Fibroblast of skin of scalp (primary cell): ENCODE data around the gene ZNF777.

Experiments
- DNase-seq: peaks from one replicate; pipeline ENCODE4 v3.0.0-alpha.2; 2013

Gene ZNF777

DNA sequence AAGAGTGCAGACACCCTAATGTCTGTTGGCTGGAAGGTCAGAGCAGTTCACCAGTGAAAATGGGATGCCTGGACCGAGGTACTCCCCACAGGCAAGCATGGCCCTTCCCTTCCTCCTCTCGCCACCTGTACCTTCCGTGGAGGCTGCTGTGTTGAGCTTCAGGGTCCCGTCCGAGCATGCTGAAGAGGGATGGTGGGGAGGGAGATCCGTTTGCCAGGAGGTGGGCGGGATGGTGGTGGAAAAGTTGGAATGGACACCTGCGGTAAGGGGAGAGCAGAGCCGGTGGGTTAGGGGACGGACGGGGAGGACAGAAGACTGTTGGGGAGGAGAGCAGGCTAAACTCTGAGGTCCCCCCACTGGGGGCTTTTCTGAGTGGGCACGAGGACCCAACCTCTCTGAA lies 15.9 kb upstream of the ZNF777 start:
- DNase-seq = no peak

DNA sequence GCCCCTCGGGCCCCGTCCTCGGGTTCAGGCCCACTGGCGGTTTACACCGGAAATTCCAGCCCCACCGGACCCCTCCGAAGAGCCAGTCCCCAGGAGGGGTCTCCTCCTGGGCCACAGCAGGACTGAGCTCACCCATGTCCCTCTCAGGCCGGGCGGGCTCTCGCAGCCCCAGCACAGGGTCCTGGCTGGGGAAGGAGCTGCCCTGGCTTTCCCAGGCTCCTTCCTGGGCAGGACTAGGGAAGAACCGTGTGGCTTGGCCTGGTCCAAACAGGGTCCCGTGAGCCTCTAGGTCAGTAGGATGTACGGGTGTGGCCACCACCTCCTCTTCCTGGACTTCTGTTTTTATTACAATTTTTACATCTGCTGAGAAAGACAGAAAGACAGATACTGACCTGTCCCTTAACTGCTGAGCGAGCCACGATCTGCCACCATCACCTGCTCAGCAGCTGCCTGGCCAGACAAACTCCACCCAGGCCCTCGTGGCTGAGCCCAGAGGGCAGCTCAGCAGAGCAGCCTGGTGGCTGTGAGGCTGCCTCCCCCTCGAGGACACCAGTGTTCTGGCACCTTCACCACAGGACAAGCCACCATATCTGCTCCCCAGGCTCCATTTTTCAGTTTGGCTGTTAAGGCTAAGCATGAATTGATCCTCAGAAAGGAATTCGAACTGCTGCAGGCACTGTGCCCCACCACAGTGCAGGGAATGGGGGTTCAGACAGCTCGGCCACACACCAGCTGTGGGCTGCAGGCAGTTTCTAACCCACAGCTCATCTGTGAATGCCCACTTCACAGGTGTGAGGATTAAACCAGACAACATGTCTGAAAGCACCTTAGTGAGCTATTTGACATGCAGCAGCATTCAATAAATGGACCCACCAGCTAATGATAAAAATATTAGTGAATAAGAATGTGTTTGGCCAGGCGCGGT lies 14.5 kb upstream of the ZNF777 start:
- no peak for DNase-seq

DNA sequence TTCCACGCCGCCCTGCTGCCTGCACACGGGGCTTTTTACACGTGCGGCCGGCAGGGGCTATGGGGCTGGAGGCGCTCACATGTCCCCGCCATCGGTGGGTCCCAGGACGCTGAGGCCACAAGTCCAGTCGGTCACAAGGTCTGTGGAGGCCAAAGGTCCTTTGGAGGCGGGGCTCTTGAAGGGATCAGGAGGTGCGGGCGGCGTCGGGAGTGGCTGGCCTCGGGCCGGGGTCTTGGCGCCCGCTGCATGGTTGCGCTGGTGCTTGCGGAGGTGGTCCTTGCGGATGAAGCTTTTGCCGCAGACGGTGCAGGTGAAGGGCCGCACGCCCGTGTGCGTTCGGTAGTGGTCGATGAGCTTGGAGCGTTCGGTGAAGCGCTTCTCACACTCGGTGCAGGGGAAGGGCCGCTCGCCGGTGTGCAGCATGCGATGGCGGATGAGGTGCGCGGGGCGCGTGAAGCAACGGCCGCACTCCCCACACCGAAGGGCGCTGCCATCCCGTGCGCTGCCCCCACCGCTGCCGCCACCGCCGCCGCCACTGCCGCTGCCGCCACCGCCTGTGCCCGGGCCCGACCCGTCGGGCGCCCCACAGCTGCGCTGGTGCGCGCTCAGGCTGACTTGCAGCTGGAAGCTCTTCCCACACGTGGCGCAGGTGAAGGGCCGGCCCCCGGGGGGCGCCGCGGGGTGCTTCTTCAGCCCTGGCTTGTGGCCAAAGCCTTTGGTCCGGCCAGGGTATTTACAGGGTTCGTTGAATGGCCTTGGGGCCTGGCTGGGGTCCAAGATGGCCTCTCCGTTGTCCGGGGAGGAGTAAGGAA lies 13.7 kb upstream of the ZNF777 start:
- DNase-seq = no peak

DNA sequence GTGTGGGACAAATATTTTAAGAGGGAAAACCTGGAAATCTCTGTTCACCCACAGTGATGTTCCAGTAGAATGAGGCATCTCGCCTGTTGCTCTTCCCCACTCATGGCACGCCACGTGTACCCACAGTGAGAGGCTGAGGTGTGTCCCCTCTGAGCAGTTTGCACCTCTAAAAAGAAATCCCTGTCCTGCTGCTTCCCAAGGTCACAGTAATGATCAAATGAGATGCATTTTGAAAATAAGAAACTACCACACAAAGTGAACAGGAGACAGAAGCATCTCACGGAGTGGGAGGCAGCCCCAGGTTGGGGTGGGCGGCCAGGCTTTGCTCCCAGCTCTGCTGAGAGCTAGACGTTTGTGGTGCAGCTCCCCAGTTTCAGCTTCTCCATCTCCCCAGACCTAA lies 12.4 kb upstream of the ZNF777 start:
- no peak for DNase-seq

DNA sequence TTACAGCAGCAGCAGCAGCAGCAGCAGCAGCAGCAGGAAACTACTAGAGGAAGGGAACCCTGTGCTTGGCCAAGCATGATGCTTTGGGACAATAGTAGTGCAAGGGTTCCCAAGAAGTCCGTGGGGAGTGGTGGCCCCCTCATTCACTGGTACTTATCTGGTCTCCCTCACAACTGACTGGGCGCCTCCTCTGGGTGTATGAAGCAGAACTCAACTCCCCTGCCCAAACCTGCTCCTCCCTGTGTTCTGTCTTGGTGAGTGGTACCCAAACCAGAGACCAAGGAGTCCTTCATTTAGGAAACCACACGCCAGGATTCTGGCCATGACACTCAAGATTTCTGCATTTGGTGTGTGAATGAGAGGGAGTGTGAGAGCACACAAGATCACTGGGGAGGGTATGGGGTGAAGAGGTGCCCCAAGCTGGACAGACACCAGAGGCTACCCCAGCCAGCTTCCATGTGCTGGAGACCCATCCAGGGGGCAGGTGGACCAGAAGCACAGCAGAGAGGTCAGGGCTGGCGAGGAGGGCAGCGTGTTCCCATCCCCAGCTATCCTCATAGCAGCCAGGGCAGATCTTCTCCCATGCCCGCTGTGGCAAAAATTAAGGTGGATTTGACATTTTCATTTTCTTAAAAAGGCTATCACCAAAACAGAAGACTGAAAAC lies 10.6 kb upstream of the ZNF777 start:
- DNase-seq = no peak

DNA sequence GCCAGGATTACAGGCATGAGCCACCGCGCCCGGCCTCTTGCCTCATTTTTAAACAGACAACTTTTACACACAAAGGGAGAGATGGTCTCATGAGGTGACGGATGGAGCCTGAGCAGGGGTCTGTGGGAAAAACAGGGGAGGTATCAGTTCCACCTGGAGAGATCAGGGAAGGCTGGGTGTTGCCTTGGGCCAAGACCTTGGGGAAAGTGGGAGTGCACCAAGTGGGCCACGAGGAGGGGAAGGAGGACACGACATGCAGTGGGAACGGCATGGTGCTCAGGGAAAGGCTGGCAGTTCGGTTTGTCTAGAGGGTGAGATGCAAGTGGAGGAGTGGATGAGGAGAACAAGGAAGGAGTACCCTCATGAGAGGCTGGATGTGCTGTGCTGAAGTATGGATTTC lies 8.9 kb upstream of the ZNF777 start:
- DNase-seq = no peak

DNA sequence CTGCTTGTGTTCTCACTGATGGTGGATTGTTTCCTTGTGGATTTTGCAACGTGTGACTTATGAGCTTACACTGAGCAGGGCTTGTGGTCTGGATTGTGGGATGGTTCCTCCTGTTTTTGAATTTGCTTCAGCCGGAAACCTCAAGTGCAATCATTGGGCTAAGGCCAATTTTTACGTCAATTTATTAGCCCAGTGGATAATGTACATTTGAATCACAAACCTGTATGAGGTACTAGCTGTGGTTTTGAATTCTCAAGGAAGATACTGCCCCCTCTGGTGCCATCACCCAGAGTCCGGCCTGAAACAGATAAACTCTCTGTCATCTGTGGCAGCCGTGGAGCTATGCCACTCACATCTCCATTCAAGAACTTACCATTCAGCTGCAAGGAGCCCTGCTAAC lies 7.3 kb upstream of the ZNF777 start:
- no peak for DNase-seq

DNA sequence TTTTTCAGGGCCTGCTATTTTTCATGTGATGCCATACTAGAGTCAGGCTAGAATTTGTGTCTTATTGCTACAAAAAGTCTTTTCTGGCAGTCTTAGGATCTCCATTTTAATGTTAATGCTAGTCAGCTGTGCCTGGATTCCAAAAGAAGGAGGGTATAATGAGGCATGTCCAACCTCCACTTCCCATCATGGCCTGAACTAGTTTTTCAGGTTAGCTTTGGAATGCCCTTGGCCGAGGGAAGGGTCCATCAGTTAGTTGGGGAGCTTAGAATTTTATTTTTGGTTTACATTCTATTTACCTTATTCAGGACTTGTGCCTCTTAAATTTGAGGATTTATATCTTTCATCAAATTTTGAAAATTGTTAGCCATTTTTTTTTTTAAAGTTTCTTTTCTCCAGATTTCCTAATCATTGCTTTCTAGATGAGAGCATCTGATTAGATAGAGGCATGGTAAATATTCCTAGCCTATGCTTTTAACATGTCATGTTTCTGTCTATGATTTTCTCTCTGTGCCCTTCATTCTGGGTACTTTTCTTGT lies 6.5 kb upstream of the ZNF777 start:
- no peak for DNase-seq

DNA sequence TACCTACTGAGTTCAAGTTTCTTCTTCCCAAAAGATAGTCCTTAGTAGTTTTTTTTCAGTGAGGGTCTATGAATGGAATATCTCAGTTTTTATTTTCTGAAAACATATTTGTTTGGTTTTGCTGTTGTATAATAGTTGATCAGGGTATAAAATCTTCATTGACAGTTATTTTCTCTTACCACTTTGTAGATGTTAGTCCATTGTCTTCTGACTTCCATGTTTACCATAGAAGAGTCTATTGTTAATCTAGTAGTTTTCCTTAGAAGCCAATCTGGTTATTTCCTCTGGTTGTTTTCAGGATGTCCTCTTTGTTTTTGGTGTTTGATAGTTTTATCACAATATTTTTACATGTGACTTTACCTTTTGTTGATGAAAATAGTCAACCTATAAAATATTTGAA lies 5.5 kb upstream of the ZNF777 start:
- DNase-seq = no peak

DNA sequence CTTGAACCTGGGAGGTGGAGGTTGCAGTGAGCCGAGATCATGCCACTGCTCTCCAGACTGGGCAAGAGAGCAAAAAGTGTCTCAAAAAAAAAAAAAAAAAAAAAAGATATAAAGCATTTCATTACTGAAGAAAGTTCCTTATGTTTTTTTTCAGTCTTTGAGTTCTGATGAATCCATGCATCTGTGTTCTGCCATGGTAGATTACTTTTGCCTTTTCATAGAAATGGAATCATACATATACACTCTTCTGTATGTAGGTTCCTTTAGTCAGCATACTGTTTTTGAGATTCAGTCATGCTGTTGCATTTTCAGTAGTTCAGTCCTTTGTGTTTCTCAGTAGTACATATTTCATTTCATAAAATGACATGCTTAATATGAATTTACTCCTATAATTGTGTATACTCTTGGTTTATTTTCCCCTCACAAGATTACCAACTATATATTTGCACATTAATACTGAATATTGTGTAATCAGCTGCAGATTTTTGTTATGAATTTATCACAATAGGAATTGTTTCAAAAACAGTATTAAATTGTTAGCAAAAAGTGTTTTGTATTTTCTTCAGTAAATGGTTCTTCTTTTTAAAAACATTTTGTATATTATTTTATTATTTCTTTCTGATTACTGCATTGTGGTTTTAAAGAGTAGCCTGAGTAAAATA lies 2.8 kb upstream of the ZNF777 start:
- no peak for DNase-seq

DNA sequence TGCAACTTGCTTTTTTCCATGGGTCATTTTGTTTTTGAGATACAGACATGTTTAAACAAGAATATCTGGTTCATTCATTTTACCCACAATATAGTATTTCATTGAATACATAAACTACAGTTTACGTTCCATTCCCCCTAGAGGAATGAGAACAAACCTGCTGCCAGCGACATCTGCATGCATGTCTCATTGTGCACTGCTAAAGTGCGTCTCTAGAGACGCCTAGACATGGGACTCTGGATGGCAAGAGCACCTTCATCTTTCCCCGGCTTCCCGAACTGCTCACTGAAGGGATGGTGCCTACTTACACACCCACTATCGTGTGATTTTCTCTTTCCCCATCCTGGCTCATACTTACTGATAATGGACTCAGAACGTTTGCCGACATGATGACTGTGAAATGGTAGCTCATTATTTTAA lies 1.2 kb upstream of the ZNF777 start:
- DNase-seq = no peak

DNA sequence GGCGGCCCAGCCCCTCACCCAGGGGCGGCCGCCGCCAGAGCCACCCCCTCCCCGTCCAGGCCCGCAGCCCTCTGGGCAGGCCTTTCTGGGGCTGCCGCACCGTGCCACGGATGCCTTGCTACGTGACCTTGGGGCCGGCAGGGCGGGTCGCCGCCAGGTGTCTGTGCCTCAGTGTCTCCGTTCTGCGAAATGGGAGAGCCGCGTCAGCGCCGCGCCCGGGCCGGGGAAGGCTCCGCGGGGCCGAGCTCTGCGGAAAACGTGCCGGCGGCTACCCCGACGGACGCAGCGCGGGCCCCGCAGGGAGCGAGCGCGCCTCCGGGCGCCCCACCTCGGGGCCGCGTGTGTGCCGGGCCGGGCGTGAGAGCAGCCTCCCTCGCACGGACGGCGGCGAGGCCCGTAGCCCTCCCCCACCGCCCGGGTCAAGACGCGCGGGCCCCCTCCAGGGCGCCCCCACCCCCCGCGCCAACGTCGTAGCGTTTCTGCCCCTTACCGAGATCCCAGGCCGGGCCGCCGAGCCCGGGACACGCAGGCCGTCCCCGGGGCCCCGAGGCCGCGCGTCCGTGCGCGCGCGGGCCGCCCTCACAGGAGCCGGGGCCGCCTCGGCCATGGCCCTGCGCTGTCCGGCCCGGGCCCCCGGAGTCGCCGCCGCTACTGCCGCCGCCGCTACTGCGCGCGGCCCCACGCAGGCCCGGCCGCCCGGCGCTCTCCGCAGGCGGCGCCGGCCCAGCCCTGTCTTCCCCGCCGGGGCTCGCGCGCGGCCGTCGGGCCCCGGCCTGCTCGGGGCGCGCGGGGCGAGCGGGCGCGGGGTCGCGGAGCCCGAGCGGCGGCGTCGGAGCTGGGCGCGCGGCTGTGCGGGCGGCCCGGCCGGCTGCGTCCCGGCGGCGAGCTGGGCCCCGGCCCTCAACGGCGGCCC lies 1.1 kb downstream of the ZNF777 start:
- peak; percentile 12 for DNase-seq

DNA sequence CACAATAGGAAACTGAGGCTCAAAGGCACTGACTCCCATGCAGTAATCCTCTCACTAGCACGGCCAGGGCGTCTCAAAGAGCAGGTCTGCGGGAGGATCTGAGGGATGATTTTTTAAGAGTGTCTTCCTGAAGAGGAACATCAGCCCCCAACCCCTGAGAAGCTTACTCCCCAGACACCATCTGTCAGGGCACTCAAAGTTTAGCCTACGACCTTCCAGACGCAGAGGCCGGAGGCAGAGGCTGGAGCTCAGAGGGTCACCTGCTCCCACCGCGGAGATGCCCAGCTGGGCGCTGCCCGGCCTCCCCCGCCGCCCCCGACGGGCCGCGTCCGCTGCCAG lies 1.7 kb downstream of the ZNF777 start:
- DNase-seq = no peak

DNA sequence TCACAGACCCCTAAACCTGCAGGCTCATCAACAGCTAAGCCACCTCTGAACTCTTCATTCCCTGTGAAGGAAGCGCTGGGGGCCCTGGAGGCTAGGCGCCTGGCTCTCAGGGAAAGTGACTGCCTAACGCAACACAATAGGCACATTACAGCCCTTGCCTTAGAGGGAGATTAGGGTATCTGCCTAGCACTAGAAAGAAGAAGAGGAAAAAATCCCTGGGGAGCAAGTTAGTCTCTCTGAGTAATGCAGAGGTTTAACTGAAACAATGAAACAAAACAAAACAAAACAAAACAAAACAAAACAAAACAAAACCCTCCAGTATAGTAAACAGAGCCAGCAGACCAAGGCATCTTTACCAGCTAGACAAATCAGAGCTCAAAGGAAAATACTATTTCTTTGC lies 2.6 kb downstream of the ZNF777 start:
- DNase-seq = no peak

DNA sequence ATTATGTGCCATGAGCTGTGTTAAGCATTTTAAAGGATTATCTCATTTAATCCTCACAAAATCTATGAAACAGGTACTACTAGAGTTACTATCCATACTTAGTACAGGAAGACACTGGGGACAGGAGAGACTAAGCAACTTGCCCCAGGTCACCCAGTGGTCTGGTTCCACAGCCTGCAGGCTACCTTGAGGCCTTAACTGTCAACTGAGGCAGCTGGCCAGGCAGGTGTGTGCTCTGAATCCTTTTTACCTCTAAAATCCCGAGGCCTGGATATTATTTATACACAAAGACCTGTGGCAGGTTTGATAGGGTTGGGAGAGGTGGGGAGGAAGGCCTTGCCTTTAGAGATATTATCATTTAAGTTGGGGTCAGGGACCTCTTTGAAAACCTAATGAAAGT lies 3.1 kb downstream of the ZNF777 start:
- DNase-seq = no peak

DNA sequence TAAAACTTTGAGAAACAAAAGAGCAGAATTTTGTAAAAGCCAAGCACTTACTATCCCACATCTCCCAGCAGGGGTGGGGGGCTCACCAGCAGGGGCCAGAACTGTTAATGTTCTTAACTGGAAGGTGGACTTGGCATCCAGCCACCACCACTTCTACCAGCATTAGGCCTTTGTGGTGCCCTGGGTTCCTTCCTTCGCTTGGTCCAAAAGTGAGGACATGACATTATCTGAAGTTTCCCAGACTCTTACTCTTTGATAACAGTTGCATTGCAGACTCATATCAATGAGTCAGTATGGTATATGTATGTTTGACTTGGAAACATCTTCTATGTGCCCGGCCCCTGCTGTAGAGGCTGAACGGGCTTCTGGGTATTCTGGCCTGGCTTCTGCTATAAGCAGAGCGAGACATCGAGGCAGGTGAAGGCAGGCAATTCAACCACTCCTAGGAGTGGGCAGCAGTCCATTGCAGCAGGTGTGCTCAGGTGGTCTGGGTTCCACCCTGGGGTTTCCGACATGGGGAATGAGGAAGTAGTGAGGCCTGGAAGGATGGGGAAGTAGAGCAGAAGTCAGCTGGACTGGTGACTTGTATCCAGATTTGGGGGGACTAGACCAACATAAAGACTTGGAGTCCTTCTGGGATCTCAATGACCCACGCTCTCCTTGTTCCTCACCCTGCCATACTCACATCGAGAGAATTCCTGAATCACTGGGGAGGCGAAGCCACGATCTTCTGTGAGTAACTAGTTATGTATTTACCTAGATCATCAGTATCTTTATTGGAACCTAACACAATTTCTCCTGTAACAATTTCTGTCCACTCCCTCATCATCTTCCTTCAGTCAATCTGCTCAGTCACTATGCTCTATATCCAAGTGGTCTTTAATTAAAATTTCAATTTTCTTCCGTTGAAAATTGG lies 4.1 kb downstream of the ZNF777 start:
- DNase-seq = no peak

DNA sequence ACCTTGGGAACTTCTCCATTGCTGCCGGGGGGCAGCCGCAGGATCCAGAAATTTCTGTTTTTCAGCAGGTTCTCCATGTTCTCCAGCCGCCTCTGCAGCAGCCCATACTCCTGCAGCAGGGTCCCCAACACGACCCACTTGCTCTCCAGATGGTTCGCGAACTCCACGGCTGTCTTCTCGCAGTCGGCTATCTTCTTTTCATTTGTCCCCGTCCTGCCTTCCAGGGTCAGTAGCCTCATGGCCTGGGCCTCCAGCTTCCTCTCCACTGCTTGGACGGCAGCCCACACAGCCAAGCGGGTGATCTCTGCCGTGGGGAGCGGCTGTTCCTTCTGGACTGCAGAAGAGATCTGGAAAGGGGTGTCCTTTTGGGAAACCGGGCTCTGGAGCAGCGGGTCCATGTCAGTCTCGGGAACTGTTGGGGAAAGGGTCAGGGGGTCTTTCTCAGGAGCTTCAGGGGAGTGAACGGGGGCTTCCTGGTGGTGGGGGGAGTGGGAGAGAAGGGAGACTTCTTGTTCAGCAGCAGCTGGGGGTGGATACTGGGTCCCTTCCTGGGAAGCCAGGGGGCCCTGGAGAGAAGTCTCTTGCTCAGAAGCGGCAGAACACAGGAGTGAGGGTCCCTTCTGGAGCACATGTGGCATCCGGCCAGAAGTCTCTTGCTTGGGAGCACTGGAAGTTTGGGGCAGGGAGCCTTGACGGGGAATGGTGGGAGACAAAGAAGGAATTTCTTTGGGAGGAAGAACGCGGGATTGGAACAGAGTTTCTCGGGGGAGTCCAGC lies 5.5 kb downstream of the ZNF777 start:
- DNase-seq = no peak

DNA sequence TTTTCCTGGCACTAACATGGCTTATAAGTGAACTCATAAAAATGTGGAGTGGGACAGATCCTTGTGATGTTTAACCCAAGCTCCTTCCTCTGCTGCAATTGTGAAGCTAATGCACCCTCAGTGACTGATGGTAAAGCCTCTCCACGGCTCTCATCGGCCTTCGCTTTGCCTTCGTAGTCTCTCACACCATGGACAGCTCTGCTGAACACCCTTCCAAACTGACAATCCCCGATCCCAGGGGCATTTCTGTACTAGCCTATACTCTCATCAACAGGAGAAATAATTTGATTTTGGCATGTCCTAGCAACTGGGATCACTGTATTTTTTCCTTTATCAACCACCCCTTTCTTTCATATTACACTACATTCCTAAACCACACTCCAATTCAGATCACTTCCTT lies 6.1 kb downstream of the ZNF777 start:
- DNase-seq = no peak

DNA sequence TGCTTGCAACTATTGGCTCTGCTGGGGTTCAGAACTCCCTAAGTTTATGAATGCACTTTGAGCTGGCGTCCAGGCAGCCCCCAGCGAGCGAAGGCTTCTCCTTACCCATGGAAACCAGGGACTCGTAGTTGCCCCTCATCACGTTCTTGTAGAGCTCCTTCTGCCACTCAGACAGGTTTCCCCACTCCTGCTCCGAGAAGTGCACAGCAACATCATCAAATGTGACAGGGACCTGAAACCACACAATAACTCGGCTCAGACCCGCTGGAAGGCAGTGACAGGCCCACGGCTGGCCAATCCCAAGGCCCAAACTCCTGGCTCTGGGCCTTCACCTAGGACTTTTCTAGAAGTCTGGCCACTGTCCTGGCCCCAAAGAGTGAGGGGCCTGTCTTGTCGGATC lies 6.9 kb downstream of the ZNF777 start:
- DNase-seq = no peak

DNA sequence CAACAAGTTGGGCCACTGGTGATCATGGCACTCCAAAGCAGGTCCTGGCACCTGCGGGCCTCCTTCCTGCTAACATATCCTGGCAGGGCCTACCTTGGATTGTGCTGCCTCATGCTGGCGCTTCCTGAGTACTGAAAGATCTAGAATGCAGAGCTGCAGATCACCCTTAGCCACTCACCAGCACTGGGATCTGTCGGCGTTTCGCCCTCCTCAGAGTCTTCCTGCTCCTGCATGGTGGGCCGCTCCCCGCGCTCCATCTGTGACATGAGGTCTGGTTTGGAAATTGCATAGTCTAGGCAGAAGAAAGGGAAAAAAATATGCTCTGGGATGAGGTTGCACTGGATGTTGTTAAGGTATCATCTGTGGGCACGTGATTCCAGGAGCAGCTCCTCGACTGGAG lies 10.0 kb downstream of the ZNF777 start:
- no peak for DNase-seq
